Endodermal cell (in vitro differentiated cells): ENCODE data around the gene CDPF1. TPM values are rescaled to one million over a fixed set of nuclear protein-coding genes. Genes with fewer than 3 reads are reported as not detected.

ENCODE experiments used
- DNase-seq: peaks from one replicate; pipeline ENCODE4 v3.0.0-alpha.2; 2017
- H3K27ac ChIP-seq: 2 replicates; pipeline ENCODE4 v1.5.1; 2013; ENCODE audit warnings: mild to moderate bottlenecking, low read depth, low read length, moderate library complexity
- H3K27me3 ChIP-seq: 2 replicates; pipeline ENCODE4 v1.6.1; 2013; ENCODE audit warnings: mild to moderate bottlenecking, low read length, moderate library complexity; ENCODE audit not compliant: insufficient read depth, control insufficient read depth, poor library complexity, severe bottlenecking
- H3K36me3 ChIP-seq: 2 replicates; pipeline ENCODE4 v1.7.0; 2013; ENCODE audit warnings: mild to moderate bottlenecking, low read length, moderate library complexity; ENCODE audit not compliant: control insufficient read depth, insufficient read depth
- H3K4me1 ChIP-seq: one replicate; pipeline ENCODE4 v1.7.0; 2013; ENCODE audit warnings: low read length; ENCODE audit not compliant: control insufficient read depth, insufficient read depth
- H3K4me3 ChIP-seq: 2 replicates; pipeline ENCODE4 v1.5.1; 2013; ENCODE audit warnings: mild to moderate bottlenecking, low read length, moderate library complexity
- H3K9ac ChIP-seq: 2 replicates; pipeline ENCODE4 v1.6.1; 2013; ENCODE audit warnings: mild to moderate bottlenecking, low read length, moderate library complexity; ENCODE audit not compliant: poor library complexity, severe bottlenecking; ENCODE audit errors: extremely low read depth
- H3K9me3 ChIP-seq: 2 replicates; pipeline ENCODE4 v1.6.1; 2013; ENCODE audit warnings: mild to moderate bottlenecking, low read length, moderate library complexity; ENCODE audit not compliant: control insufficient read depth
- H3K27ac Mint-ChIP-seq: 2 replicates; pipeline ENCODE4 v1.8.0; 2020; ENCODE audit warnings: mixed read lengths
- H3K27me3 Mint-ChIP-seq: 2 replicates; pipeline ENCODE4 v1.8.0; 2021; ENCODE audit warnings: mild to moderate bottlenecking, mixed read lengths; ENCODE audit not compliant: insufficient read depth
- H3K36me3 Mint-ChIP-seq: 2 replicates; pipeline ENCODE4 v1.8.0; 2020; ENCODE audit warnings: low read depth, mixed read lengths
- H3K4me1 Mint-ChIP-seq: 2 replicates; pipeline ENCODE4 v1.8.0; 2020; ENCODE audit warnings: mixed read lengths
- H3K4me3 Mint-ChIP-seq: 2 replicates; pipeline ENCODE4 v1.8.0; 2020; ENCODE audit warnings: mild to moderate bottlenecking, moderate library complexity, mixed read lengths
- H3K9me3 Mint-ChIP-seq: 2 replicates; pipeline ENCODE4 v1.8.0; 2020; ENCODE audit warnings: mild to moderate bottlenecking, mixed read lengths
- WGBS, 2 experiments: methylation state at CpG; one replicate each; pipeline versions ENCODE4 v1.1.5 to v1.1.7; 2013; ENCODE audit warnings: missing lambda C conversion rate in 2 of 2, mixed read lengths in 1 of 2; ENCODE audit not compliant: insufficient coverage in 1 of 2, insufficient read length in 1 of 2; 5-methylcytosine and 5-hydroxymethylcytosine counted together
- total RNA-seq, 2 donors: library from RNA; stranded (reverse); fragmentation: NEBNext Ultra II Directional in 1 of 2; extraction: Animal tissue kit (Norgen Biotek cat#: 25700) in 1 of 2; gene quantifications; 2 replicates in 1 of 2; 3 replicates in 1 of 2; pipeline ENCODE4 v1.2.1, GENCODE V29; 2021
- TF ChIP-seq, protein P1 (sequence below): fragments of 200-600 bp; sonication (generic); conservative IDR thresholded peaks from 2 replicates; pipeline ENCODE4 v1.5.0; 2021; ENCODE audit warnings: antibody characterized with exemption, mild to moderate bottlenecking

CDPF1 gene
- total RNA-seq, 2 donors from 2014 or later, result 11.3 to 15.1 TPM

DNA sequence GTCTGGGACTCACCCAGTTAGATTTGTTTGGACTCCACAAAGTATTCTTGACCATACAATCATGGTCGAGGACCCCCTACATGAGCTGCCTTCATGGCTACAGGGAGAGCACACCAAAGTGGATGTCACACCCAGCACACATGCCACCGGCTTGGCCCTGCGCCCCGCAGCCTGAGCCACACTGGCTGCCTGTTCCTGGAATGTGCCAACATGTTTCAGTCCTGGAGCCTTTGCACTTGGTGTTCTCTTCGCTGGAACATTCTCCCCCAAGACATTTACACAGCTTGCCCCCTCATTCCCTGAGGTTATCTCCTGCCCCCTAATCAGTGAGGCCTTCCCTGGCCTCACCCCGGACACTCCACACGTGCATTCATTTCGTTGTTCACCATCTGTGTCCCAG is 53.8 kb downstream of the CDPF1 start:
- Mint-ChIP-seq H3K27me3 (no peaks in the 10 kb centered on the region), H3K27ac (no peak overlapping the region), H3K9me3 (no peaks in the 10 kb centered on the region), H3K4me3 (no peak overlapping the region), H3K4me1 (peaks cover 8% of the 10 kb centered on the region), H3K36me3 (peaks cover 15% of the 10 kb centered on the region)
- no peaks in the 10 kb centered on the region for H3K27me3 ChIP-seq
- no peaks in the 10 kb centered on the region for H3K9me3 ChIP-seq
- no peak for DNase-seq
- H3K4me3 ChIP-seq, result no peak overlapping the region
- H3K27ac ChIP-seq, result no peak overlapping the region
- WGBS, 2 experiments, result 89 to 92% methylated on average over 5 to 8 of the region's 8 CpGs
- TF ChIP-seq, protein P1, sequence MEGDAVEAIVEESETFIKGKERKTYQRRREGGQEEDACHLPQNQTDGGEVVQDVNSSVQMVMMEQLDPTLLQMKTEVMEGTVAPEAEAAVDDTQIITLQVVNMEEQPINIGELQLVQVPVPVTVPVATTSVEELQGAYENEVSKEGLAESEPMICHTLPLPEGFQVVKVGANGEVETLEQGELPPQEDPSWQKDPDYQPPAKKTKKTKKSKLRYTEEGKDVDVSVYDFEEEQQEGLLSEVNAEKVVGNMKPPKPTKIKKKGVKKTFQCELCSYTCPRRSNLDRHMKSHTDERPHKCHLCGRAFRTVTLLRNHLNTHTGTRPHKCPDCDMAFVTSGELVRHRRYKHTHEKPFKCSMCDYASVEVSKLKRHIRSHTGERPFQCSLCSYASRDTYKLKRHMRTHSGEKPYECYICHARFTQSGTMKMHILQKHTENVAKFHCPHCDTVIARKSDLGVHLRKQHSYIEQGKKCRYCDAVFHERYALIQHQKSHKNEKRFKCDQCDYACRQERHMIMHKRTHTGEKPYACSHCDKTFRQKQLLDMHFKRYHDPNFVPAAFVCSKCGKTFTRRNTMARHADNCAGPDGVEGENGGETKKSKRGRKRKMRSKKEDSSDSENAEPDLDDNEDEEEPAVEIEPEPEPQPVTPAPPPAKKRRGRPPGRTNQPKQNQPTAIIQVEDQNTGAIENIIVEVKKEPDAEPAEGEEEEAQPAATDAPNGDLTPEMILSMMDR, result no peak
- no peaks in the 10 kb centered on the region for H3K36me3 ChIP-seq
- H3K9ac ChIP-seq, result no peak overlapping the region
- peaks cover 3% of the 10 kb centered on the region for H3K4me1 ChIP-seq

DNA sequence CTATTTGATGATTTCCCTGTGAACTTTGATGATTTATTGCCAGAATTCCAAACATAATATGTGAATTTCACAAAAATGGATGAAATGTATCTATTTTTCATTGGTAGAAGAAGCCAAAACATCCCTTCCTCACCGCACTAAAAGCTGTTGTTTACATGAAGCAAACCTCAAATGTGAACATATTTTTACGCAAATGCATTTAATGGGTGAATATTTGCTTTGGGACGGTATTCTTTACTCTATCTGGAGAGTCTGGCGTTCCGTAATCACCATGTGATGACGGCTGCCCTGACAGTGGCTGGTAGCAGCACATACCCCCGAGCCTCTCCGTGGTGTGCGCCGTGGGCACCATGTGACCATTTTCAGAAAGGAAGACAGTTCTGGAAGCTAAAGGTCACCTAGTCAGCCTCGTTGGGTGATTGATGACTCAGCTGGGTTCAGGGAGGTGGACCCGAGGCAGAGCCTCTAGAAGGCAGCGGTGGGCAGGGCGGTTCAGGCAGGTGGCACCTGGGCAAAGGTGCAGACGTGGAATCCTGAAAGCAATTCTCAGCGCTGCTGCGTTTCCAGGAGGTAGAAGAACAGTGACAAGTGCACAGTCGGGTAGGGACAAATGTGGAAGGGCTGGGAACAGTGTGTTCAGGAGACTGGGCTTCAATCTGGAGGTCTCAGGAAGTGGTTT is 54.5 kb downstream of the CDPF1 start:
- H3K36me3 Mint-ChIP-seq, result peaks cover 15% of the 10 kb centered on the region
- H3K9me3 Mint-ChIP-seq, result no peaks in the 10 kb centered on the region
- TF ChIP-seq, protein P1, result no peak
- H3K27ac ChIP-seq, result no peak overlapping the region
- no peak overlapping the region for H3K4me3 ChIP-seq
- no peak for DNase-seq
- H3K9ac ChIP-seq, result no peak overlapping the region
- no peaks in the 10 kb centered on the region for H3K27me3 Mint-ChIP-seq
- H3K4me3 Mint-ChIP-seq, result no peak overlapping the region
- H3K27ac Mint-ChIP-seq, result no peak overlapping the region
- no peaks in the 10 kb centered on the region for H3K36me3 ChIP-seq
- 90 to 93% methylated on average over 18 of the region's 18 CpGs for WGBS, 2 experiments
- H3K4me1 Mint-ChIP-seq, result peaks cover 5% of the 10 kb centered on the region
- no peaks in the 10 kb centered on the region for H3K27me3 ChIP-seq
- H3K9me3 ChIP-seq, result no peaks in the 10 kb centered on the region
- no peaks in the 10 kb centered on the region for H3K4me1 ChIP-seq

Other genes with a start within 250 kb of the CDPF1 start
- gene PPARA, start 99.8 kb downstream of the CDPF1 start, total RNA-seq, result 10 to 100 TPM; 15.4 to 18.6 TPM
- under 1 TPM in 1 of 2 donors, not detected in 1; 0.04 TPM for gene PKDREJ, start 13.1 kb upstream of the CDPF1 start, total RNA-seq
- gene TTC38, start 17.7 kb upstream of the CDPF1 start, total RNA-seq, result 10 to 100 TPM; 35.9 to 47.1 TPM
- 10 to 100 TPM; 39.5 to 59.5 TPM for gene GTSE1, start 46.6 kb upstream of the CDPF1 start, total RNA-seq
- 10 to 100 TPM; 79.7 to 84.5 TPM for gene TRMU, start 85.4 kb upstream of the CDPF1 start, total RNA-seq